ENCODE data around the gene FNDC3B. TPM values are rescaled to one million over a fixed set of nuclear protein-coding genes. Genes with fewer than 3 reads are reported as not detected.
A peak's percentile ranks its signal among the peaks of the same experiment; 100 is the strongest.

Gene FNDC3B
- total RNA-seq, 1 donor from 2014 or later: 56.1 TPM

- DNase-seq (no peak), ATAC-seq (ENCODE audit: poor library complexity) (no peak)
- intact Hi-C loops (cut with DNase I): loop anchor here (5.0 kb wide), 1 partner anchor 51 kb away; no protein-coding TSS in a partner anchor
Measured at GRCh38 chr3:172411478-172411947, 372.1 kb downstream of the FNDC3B start.

DNA sequence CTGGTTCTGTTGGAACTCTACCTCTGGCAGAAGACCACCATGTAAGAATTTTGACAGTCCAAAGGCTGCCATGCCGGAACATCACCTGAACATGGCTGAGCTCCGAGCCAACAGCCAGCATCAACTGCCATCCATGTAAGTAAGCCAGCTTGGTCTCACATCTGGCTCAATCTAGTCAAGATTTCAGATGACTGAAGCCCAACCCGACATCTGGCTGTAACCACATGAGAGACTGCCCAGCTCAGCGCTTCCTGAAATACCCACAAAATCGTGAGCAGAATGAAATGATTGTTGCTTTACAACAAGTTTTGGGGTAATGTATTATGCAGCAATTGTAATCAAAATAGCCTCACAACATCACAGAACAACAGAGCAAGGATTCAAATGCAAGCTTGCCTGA lies 375.9 kb downstream of the FNDC3B start:
- intact Hi-C loops (cut with DNase I): no loop called here
- DNase-seq: no peak
- no peak for ATAC-seq (ENCODE audit: poor library complexity)

GRCh38 chr3:172437713-172438112 lies 398.3 kb downstream of the FNDC3B start:
- DNase-seq: no peak
- no peak for ATAC-seq (ENCODE audit: poor library complexity)
- intact Hi-C loops (cut with DNase I): no loop called here

GRCh38 chr3:172438186-172438585 lies 398.8 kb downstream of the FNDC3B start:
- no peak for ATAC-seq (ENCODE audit: poor library complexity)

DNA sequence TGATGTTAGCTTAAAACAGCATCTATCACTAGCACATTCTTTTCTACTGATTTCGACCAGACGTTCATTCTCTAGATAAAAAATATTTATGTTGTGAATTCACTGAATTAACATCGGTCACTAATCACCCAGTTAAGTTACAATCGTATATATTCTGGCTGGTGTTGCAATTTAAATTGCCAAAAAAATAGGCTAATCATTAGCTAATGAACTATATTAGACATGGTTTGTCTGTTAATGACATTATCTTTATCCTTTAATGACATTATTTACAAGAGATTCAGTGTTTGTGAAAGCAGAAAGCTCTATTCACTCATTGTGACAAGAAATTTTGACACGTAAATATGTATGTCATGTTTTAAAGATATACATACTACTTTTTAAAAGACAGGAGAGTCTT lies 402.2 kb downstream of the FNDC3B start:
- intact Hi-C loops (cut with DNase I): no loop called here
- no peak for DNase-seq
- ATAC-seq (ENCODE audit: poor library complexity): no peak

More at GRCh38 chr3:172438186-172438585, 398.8 kb downstream of the FNDC3B start:
- intact Hi-C loops (cut with DNase I): no loop called here
- DNase-seq: no peak

- ATAC-seq (ENCODE audit: poor library complexity): no peak
- intact Hi-C loops (cut with DNase I): no loop called here
Measured at GRCh38 chr3:172442606-172443005, 403.2 kb downstream of the FNDC3B start.

GRCh38 chr3:172444821-172445220 lies 405.4 kb downstream of the FNDC3B start:
- intact Hi-C loops (cut with DNase I): no loop called here
- ATAC-seq (ENCODE audit: poor library complexity) (no peak), DNase-seq (no peak)

More at GRCh38 chr3:172442606-172443005, 403.2 kb downstream of the FNDC3B start:
- DNase-seq: no peak

DNA sequence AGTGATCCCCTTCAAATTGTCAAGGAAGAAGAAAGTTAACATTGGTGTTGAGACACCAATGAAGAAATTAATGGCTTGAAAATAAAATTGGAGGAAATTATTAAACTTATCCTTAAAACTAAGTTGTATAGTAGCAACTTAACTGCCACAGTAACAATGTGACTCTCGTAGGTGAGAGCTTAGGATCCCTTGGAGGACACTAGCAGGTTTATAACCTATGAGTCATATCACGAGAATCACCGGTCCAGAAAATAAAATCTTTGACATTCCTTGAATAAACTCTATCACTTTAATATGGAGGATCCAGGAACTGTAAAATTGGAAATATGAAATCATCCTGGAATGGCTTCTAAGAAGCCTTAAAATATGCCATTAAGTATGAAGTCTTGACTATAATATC lies 406.8 kb downstream of the FNDC3B start:
- no peak for ATAC-seq (ENCODE audit: poor library complexity)
- intact Hi-C loops (cut with DNase I): no loop called here
- no peak for DNase-seq

DNA sequence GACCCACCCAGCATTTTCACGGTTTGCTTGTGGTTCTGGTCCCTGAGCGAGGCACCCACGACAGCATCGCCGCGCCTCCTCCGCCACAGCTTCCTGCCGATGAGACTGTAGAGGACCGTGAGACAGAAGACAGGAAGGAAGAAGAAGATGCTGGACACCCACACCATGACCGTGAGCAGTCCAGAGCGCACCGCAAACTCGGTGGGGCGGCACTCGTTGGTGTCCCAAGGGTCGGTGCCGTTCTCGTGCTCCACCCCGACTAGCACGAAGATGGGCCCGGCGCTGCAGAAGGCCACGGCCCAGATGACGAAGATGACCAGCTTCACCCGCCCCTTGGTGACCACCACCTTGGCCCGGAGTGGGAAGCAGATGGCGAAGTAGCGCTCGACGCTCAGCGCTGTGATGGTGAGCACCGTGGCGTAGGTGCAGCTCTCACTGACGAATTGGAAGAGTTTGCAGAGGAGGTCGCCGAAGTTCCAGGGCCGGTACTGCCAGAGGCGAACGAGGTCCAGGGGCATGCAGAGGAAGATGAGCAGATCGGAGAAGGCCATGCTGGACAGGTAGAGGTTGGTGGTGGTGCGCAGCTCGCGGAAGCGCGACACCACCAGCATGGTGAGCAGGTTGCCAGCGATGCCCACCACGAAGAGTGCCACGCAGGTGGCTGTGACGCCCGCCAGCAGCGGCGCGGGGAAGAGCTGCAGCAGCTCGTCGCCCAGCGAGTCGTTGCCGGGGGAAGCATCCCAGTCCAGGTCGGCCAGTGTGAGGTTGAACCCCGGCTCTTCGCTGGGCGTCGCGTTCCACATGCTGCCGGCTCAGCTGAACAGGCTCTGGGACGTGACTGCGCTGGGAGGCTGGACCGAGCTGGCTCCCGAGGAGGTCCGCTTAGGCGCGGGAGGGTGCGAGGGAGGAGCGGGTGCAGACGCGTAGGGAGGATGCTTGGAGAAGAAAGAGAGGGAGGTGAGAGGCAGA lies 408.5 kb downstream of the FNDC3B start, which contains the start of gene GHSR:
TSS of gene GHSR (minus strand) at position 846 of the 969 bp plus-strand sequence. CDS start at position 803, 43 bp downstream.
- intact Hi-C loops (cut with DNase I): no loop called here
- DNase-seq (peak; percentile 29), ATAC-seq (ENCODE audit: poor library complexity) (no peak)

GRCh38 chr3:172448661-172449465 lies 409.5 kb downstream of the FNDC3B start:
- no peak for ATAC-seq (ENCODE audit: poor library complexity)
- intact Hi-C loops (cut with DNase I): no loop called here
- peak; percentile 12 for DNase-seq

DNA sequence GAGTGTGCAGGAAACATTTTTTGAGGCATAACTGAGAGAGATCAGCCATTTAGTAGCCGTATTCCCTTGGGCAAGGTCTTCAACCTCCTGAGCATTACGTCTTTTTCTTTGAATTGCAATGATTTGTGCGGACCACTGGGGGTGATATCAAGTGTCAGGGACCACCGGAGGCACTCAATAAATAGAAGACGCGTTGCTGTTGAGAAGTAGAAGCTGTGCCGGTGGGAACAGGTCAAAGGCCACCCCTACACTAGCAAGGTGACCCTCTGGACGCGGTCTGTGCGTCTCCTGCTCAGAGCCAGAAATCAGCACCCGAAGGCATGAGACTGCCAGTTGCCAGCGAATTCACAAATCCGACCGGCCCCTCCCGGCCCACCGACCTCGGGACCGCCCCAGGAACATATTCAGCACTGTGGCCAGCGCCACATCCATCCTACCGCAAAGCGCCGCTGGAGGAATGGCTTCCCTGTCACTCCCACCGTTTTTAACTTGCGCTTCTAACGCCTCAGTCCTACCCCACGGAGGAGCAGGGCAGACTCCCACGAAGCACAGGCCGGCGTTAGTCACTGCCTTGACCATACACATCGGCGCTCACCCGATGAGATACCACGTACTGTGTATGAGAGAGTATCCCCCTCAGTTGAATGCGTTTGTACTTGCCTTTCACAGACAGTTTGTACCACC lies 410.2 kb downstream of the FNDC3B start:
- intact Hi-C loops (cut with DNase I): no loop called here
- DNase-seq: peak; percentile 46
- no peak for ATAC-seq (ENCODE audit: poor library complexity)

Other genes with a start within 250 kb of the FNDC3B start
- 64.3 TPM for gene PLD1, start 229.1 kb upstream of the FNDC3B start, total RNA-seq
- gene TMEM212, start 196.2 kb upstream of the FNDC3B start, total RNA-seq: not detected